Tibial nerve (tissue), 3 donors: ENCODE data around the gene MFSD12.
A peak's percentile ranks its signal among the peaks of the same experiment; 100 is the strongest.

ENCODE experiments used
- CTCF ChIP-seq, 5 experiments: fragments of 200-600 bp in 3 of 5; fragments of 450-650 bp in 2 of 5; sonication (generic) in 3 of 5; IDR thresholded peaks; one replicate each; pipeline ENCODE4 v1.5.1; 2016 to 2019; ENCODE audit warnings: antibody characterized with exemption in 5 of 5, mild to moderate bottlenecking in 3 of 5, moderate library complexity in 2 of 5
- POLR2A ChIP-seq, 2 donors: fragments of 450-650 bp; IDR thresholded peaks; one replicate each; pipeline ENCODE4 v1.6.1; 2017; ENCODE audit warnings: antibody characterized with exemption in 2 of 2, mild to moderate bottlenecking in 2 of 2, moderate library complexity in 2 of 2

GRCh38 chr19:3576696-3577443, 19.5 kb upstream of the MFSD12 start:
- TF ChIP-seq POLR2A (IDR thresholded peaks at IDR 0.05), result peak in 1 of 2 donors; percentile 29
- TF ChIP-seq CTCF (IDR thresholded peaks at IDR 0.05), result no peak
